Mammary epithelial cell (primary cell): ENCODE results near the gene ACTRT3.

Source experiments
- CTCF ChIP-seq, 2 donors: IDR thresholded peaks in 1 of 2; conservative IDR thresholded peaks in 1 of 2; 2 replicates each; pipeline ENCODE4 v1.5.1; 2011 to 2012; ENCODE audit warnings: inconsistent platforms in 2 of 2, low read length in 2 of 2, mild to moderate bottlenecking in 2 of 2, control low read depth in 1 of 2, low read depth in 1 of 2; ENCODE audit not compliant: insufficient read depth in 1 of 2; ENCODE audit errors: extremely low read depth in 1 of 2
- EZH2 ChIP-seq: IDR thresholded peaks from 2 replicates; pipeline ENCODE4 v1.6.1; 2012; ENCODE audit warnings: low read length, inconsistent platforms, borderline replicate concordance

GRCh38 chr3:169771497-169772304 is 2.3 kb upstream of the ACTRT3 start:
- TF ChIP-seq CTCF (conservative IDR thresholded peaks at IDR 0.05 in 1 of 2, IDR thresholded peaks at IDR 0.05 in 1 of 2; ENCODE audit: extremely low read depth in 1 of 2, insufficient read depth in 1 of 2, low read depth in 1 of 2, low read length in 2 of 2) (no peak), EZH2 (no peak)
